ENCODE data around the gene TBL1X. TPM values are rescaled to one million over a fixed set of nuclear protein-coding genes. Genes with fewer than 3 reads are reported as not detected.
"Not testable (repeated sequence)": the region's sequence is repeated elsewhere in the genome, so short reads cannot be mapped to it uniquely, and the experiment has no call there.

Gene TBL1X
- total and polyA plus RNA-seq, 8 donors = 2.4 to 16.6 (median 9.3) TPM

GRCh38 chrX:9530848-9531274 is 66.0 kb downstream of the TBL1X start:
- H3K27me3 ChIP-seq = no peaks in the 10 kb centered on the region
- WGBS, 2 donors = 0 to 1% methylated on average over 9 of the region's 9 CpGs
- no peaks in the 10 kb centered on the region for H3K36me3 ChIP-seq
- no peak for FAIRE-seq
- H3K27ac ChIP-seq = no peak overlapping the region
- no peaks in the 10 kb centered on the region for H3K9me3 ChIP-seq
- H3K4me1 ChIP-seq = no peaks in the 10 kb centered on the region
- peak in 4 of 6 donors; percentile 47 to 61 (median 53) for DNase-seq
- no peak for TF ChIP-seq CTCF (IDR thresholded peaks at IDR 0.05)
- no peak overlapping the region for H3K4me3 ChIP-seq
- intact Hi-C loops (cut with DNase I) = no loop called here
- peak; percentile 86 to 96 (median 90) for ATAC-seq

GRCh38 chrX:9532349-9532748 is 67.5 kb downstream of the TBL1X start:
- H3K27me3 ChIP-seq = no peaks in the 10 kb centered on the region
- ATAC-seq (peak in 1 of 4 donors; percentile 38), DNase-seq (peak in 2 of 6 donors; percentile 5 to 34), FAIRE-seq (no peak)
- H3K9me3 ChIP-seq = no peaks in the 10 kb centered on the region
- H3K36me3 ChIP-seq = no peaks in the 10 kb centered on the region
- 62 to 63% methylated on average over 12 of the region's 12 CpGs for WGBS, 2 donors
- intact Hi-C loops (cut with DNase I) = no loop called here
- no peak overlapping the region for H3K4me3 ChIP-seq
- no peak overlapping the region for H3K27ac ChIP-seq
- H3K4me1 ChIP-seq = no peaks in the 10 kb centered on the region
- no peak for TF ChIP-seq CTCF (IDR thresholded peaks at IDR 0.05)

- Histone ChIP-seq H3K4me1 (no peaks in the 10 kb centered on the region), H3K9me3 (no peaks in the 10 kb centered on the region), H3K4me3 (no peak overlapping the region), H3K27me3 (no peaks in the 10 kb centered on the region), H3K36me3 (no peaks in the 10 kb centered on the region), H3K27ac (no peak overlapping the region)
- DNase-seq = no peak
- no peak for ATAC-seq
- WGBS, 2 donors = 84 to 95% methylated on average over 8 of the region's 8 CpGs
- intact Hi-C loops (cut with DNase I) = no loop called here
- no peak for TF ChIP-seq CTCF (IDR thresholded peaks at IDR 0.05)
- FAIRE-seq = no peak
These were observed 68.8 kb downstream of the TBL1X start for GRCh38 chrX:9533611-9534010.

GRCh38 chrX:9534686-9535085 is 69.8 kb downstream of the TBL1X start:
- no peaks in the 10 kb centered on the region for H3K36me3 ChIP-seq
- no peak overlapping the region for H3K27ac ChIP-seq
- ATAC-seq = no peak
- no peak for DNase-seq
- no peak for TF ChIP-seq CTCF (IDR thresholded peaks at IDR 0.05)
- H3K9me3 ChIP-seq = no peaks in the 10 kb centered on the region
- no peaks in the 10 kb centered on the region for H3K4me1 ChIP-seq
- H3K4me3 ChIP-seq = no peak overlapping the region
- intact Hi-C loops (cut with DNase I) = no loop called here
- no peak for FAIRE-seq
- 56 to 77% methylated on average over 3 of the region's 3 CpGs for WGBS, 2 donors
- no peaks in the 10 kb centered on the region for H3K27me3 ChIP-seq

GRCh38 chrX:9535101-9535500 is 70.2 kb downstream of the TBL1X start:
- no peaks in the 10 kb centered on the region for H3K27me3 ChIP-seq
- intact Hi-C loops (cut with DNase I) = no loop called here
- no peak overlapping the region for H3K4me3 ChIP-seq
- no peak overlapping the region for H3K27ac ChIP-seq
- no peaks in the 10 kb centered on the region for H3K9me3 ChIP-seq
- H3K4me1 ChIP-seq = no peaks in the 10 kb centered on the region
- TF ChIP-seq CTCF (IDR thresholded peaks at IDR 0.05) = no peak
- ATAC-seq (no peak), DNase-seq (no peak), FAIRE-seq (no peak)
- WGBS, 2 donors = 45 to 67% methylated on average over 4 of the region's 4 CpGs
- H3K36me3 ChIP-seq = no peaks in the 10 kb centered on the region

GRCh38 chrX:9536156-9536555 is 71.3 kb downstream of the TBL1X start:
- intact Hi-C loops (cut with DNase I); DNase-seq; H3K4me1 ChIP-seq; FAIRE-seq; H3K36me3 ChIP-seq; H3K27me3 ChIP-seq; ATAC-seq; H3K4me3 ChIP-seq; H3K9me3 ChIP-seq; H3K27ac ChIP-seq: not testable (repeated sequence)
- WGBS, 2 donors = 79 to 93% methylated on average over 10 of the region's 10 CpGs

Measured in pancreas (tissue), 10 donors.